Neuronal stem cell (in vitro differentiated cells): Measurements from ENCODE around the gene PTPRR.
"Not testable (repeated sequence)": the region's sequence is repeated elsewhere in the genome, so short reads cannot be mapped to it uniquely, and the experiment has no call there.

Experiments used
- DNase-seq: peaks from one replicate; pipeline ENCODE4 v3.0.0-alpha.2; 2013; ENCODE audit warnings: low spot score
- H2AFZ ChIP-seq: one replicate; pipeline ENCODE4 v1.6.1; 2013; ENCODE audit warnings: mild to moderate bottlenecking, low read length, inconsistent platforms
- H2AK5ac ChIP-seq: 2 replicates; pipeline ENCODE4 v1.6.1; 2013; ENCODE audit warnings: low read depth, mild to moderate bottlenecking, inconsistent platforms, low read length, moderate library complexity, mixed read lengths
- H2BK120ac ChIP-seq: 2 replicates; pipeline ENCODE4 v1.6.1; 2013; ENCODE audit warnings: low read depth, mild to moderate bottlenecking, inconsistent platforms, low read length, moderate library complexity, mixed read lengths
- H2BK12ac ChIP-seq: one replicate; pipeline ENCODE4 v1.6.1; 2013; ENCODE audit warnings: low read length, inconsistent platforms
- H2BK15ac ChIP-seq: 2 replicates; pipeline ENCODE4 v1.6.1; 2013; ENCODE audit warnings: mild to moderate bottlenecking, low read length, inconsistent platforms, mixed read lengths
- H2BK5ac ChIP-seq: one replicate; pipeline ENCODE4 v1.6.1; 2013; ENCODE audit warnings: inconsistent platforms, mild to moderate bottlenecking, low read length, moderate library complexity
- H3K14ac ChIP-seq: one replicate; pipeline ENCODE4 v1.6.1; 2013; ENCODE audit warnings: low read length, inconsistent platforms
- H3K18ac ChIP-seq: 2 replicates; pipeline ENCODE4 v1.6.1; 2013; ENCODE audit warnings: low read length, inconsistent platforms
- H3K23ac ChIP-seq: 2 replicates; pipeline ENCODE4 v1.6.1; 2013; ENCODE audit warnings: low read depth, mild to moderate bottlenecking, mixed read lengths, low read length, inconsistent platforms; ENCODE audit not compliant: poor library complexity
- H3K27ac ChIP-seq: replicated peaks from 3 replicates; pipeline ENCODE4 v1.5.1; 2013; ENCODE audit warnings: low read length, inconsistent platforms
- H3K27me3 ChIP-seq, 3 experiments: 2 replicates each; pipeline ENCODE4 v1.6.1; 2013; ENCODE audit warnings: low read length in 3 of 3, mild to moderate bottlenecking in 2 of 3, inconsistent platforms in 1 of 3, low read depth in 1 of 3, mixed read lengths in 1 of 3, moderate library complexity in 1 of 3; ENCODE audit not compliant: control insufficient read depth in 3 of 3, insufficient read depth in 3 of 3
- H3K36me3 ChIP-seq, 2 donors: replicated peaks in 1 of 2; 2 replicates each; pipeline ENCODE4 v1.6.1; 2013; ENCODE audit warnings: low read length in 2 of 2; ENCODE audit not compliant: control insufficient read depth in 2 of 2, insufficient read depth in 2 of 2
- H3K4ac ChIP-seq: 2 replicates; pipeline ENCODE4 v1.6.1; 2013; ENCODE audit warnings: inconsistent platforms, mild to moderate bottlenecking, low read length, moderate library complexity
- H3K4me1 ChIP-seq, 2 donors: 1 replicate in 1 of 2; 2 replicates in 1 of 2; pipeline ENCODE4 v1.6.1; 2013; ENCODE audit warnings: low read length in 2 of 2, low read depth in 1 of 2; ENCODE audit not compliant: control insufficient read depth in 2 of 2, insufficient read depth in 1 of 2
- H3K4me2 ChIP-seq: one replicate; pipeline ENCODE4 v1.6.1; 2013; ENCODE audit warnings: mild to moderate bottlenecking, low read length, inconsistent platforms; ENCODE audit not compliant: insufficient read depth, poor library complexity, severe bottlenecking
- H3K4me3 ChIP-seq, 2 donors: 2 replicates each; pipeline ENCODE4 v1.5.1; 2013; ENCODE audit warnings: low read length in 2 of 2, mild to moderate bottlenecking in 2 of 2, inconsistent platforms in 1 of 2, moderate library complexity in 1 of 2
- H3K79me1 ChIP-seq: one replicate; pipeline ENCODE4 v1.6.1; 2013; ENCODE audit warnings: low read depth, mild to moderate bottlenecking, inconsistent platforms, low read length, moderate library complexity
- H3K9ac ChIP-seq: one replicate; pipeline ENCODE4 v1.6.1; 2013; ENCODE audit warnings: mild to moderate bottlenecking, low read depth, low read length, inconsistent platforms; ENCODE audit not compliant: poor library complexity
- H3K9me3 ChIP-seq, 2 donors: replicated peaks in 1 of 2; 2 replicates each; pipeline versions ENCODE3 to v1.6.1; 2013; ENCODE audit warnings: low read length in 2 of 2, mild to moderate bottlenecking in 2 of 2, inconsistent platforms in 1 of 2, low read depth in 1 of 2, mixed read lengths in 1 of 2, moderate library complexity in 1 of 2; ENCODE audit not compliant: control insufficient read depth in 2 of 2, insufficient read depth in 1 of 2
- H4K8ac ChIP-seq: one replicate; pipeline ENCODE4 v1.6.1; 2013; ENCODE audit warnings: low read depth, mild to moderate bottlenecking, inconsistent platforms, low read length, moderate library complexity
- H4K91ac ChIP-seq: one replicate; pipeline ENCODE4 v1.6.1; 2013; ENCODE audit warnings: low read length, low read depth, mild to moderate bottlenecking, inconsistent platforms; ENCODE audit not compliant: poor library complexity
- WGBS, 2 donors: extraction: QIAGEN DNeasy Blood & Tissue Kit; methylation state at CpG; one replicate each; pipeline ENCODE4 v1.1.7; 2013; ENCODE audit warnings: missing lambda C conversion rate in 2 of 2, mixed read lengths in 1 of 2; ENCODE audit not compliant: insufficient read length in 2 of 2, insufficient replicate concordance in 1 of 2; ENCODE audit errors: extremely low coverage in 2 of 2; 5-methylcytosine and 5-hydroxymethylcytosine counted together

Gene PTPRR

DNA sequence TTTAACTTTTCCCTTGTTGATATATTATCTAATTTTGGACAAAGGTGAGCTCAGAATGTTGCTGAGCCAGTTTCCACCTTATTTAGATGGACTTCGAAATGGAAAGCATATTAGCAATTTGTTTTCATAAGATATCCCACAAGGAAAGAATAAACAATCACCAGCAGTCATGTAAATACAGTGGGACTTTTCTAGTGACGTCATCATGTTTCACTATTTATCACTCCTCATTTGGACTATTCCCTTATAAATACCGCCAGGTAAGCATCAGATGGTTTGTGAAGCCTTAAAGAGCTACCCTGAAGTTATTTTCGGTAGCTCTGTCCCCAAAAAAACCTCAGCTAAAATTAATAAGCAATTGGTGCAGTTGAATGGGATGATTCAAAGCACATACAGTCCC, 110.7 kb downstream of the PTPRR start:
- Histone ChIP-seq H3K23ac (no peak overlapping the region), H2AK5ac (no peak overlapping the region), H3K27me3 (no peaks in the 10 kb centered on the region), H3K4me1 (peaks cover 0 to 4% of the 10 kb centered on the region in 2 donors), H4K8ac (no peak overlapping the region), H3K79me1 (no peaks in the 10 kb centered on the region), H2BK120ac (no peak overlapping the region), H2BK15ac (no peak overlapping the region), H3K27ac (no peak overlapping the region), H3K14ac (no peak overlapping the region), H3K4ac (no peak overlapping the region), H3K18ac (no peak overlapping the region), H4K91ac (no peak overlapping the region), H3K9ac (no peak overlapping the region), H3K4me2 (no peak overlapping the region), H2BK5ac (no peak overlapping the region), H2AFZ (no peak overlapping the region), H3K36me3 (no peaks in the 10 kb centered on the region), H3K4me3 (no peak overlapping the region), H2BK12ac (no peak overlapping the region), H3K9me3 (no peaks in the 10 kb centered on the region)
- WGBS, 2 donors: no CpG with 5 or more reads among the region's 4 CpGs
- no peak for DNase-seq

DNA sequence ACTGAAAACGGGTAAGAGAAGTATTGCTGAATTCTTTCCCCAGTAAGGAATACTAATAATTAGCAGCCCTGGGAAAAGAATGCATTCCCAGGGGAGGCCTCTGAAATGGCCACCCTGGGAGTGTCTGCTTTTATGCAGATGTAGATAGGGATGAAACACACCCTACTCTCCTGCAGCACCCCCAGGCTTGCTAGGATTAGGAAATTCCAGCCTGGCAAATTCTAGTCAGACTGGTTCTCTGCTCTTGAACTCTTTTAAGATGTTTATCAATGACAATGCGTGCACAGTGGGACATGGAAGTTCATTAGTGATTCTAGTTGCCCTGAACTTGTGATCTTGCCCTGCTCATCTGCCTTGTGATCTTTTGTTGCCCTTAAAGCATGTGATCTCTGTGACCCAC, 112.5 kb downstream of the PTPRR start:
- H3K9ac ChIP-seq, H3K23ac ChIP-seq, H3K27ac ChIP-seq, H3K4ac ChIP-seq, H3K18ac ChIP-seq, H2BK120ac ChIP-seq, H3K27me3 ChIP-seq, H2BK15ac ChIP-seq, H3K4me1 ChIP-seq, H3K79me1 ChIP-seq, H3K4me2 ChIP-seq, DNase-seq, H3K14ac ChIP-seq, H2BK12ac ChIP-seq, H3K36me3 ChIP-seq, H4K8ac ChIP-seq, H2AK5ac ChIP-seq, H2BK5ac ChIP-seq, H4K91ac ChIP-seq, H3K9me3 ChIP-seq, H2AFZ ChIP-seq, H3K4me3 ChIP-seq: not testable (repeated sequence)
- no CpG with 5 or more reads among the region's 2 CpGs for WGBS, 2 donors

DNA sequence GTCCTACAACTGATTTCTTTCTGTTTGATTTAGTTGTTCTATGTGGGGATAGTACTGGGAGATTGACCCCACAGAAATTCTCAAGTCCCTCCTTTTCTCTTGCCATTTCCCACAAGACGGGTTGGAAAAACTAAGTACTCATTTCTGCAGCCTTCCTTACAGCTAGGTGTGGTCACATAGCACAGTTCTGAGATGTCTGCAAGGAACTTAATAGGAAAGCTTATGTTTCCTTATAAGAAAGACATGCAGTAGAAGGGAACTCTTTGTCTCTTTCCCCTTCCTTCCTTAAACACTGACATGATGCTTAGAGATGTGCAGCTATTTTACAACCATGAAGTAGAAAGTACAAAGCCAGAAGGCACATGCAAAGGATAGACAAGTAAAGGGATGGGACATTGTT, 113.7 kb downstream of the PTPRR start:
- Histone ChIP-seq H3K4ac (no peak overlapping the region), H3K27ac (no peak overlapping the region), H2BK120ac (no peak overlapping the region), H3K4me1 (peaks cover 0 to 4% of the 10 kb centered on the region in 2 donors), H3K27me3 (no peaks in the 10 kb centered on the region), H3K18ac (no peak overlapping the region), H4K91ac (no peak overlapping the region), H3K79me1 (no peaks in the 10 kb centered on the region), H3K36me3 (no peaks in the 10 kb centered on the region), H2AFZ (no peak overlapping the region), H3K9me3 (no peaks in the 10 kb centered on the region), H3K4me3 (no peak overlapping the region), H3K23ac (no peak overlapping the region), H2BK12ac (no peak overlapping the region), H2BK5ac (no peak overlapping the region), H3K14ac (no peak overlapping the region), H2BK15ac (no peak overlapping the region), H4K8ac (no peak overlapping the region), H3K9ac (no peak overlapping the region), H3K4me2 (no peak overlapping the region), H2AK5ac (no peak overlapping the region)
- no CpG with 5 or more reads among the region's 1 CpG for WGBS, 2 donors
- DNase-seq: no peak

DNA sequence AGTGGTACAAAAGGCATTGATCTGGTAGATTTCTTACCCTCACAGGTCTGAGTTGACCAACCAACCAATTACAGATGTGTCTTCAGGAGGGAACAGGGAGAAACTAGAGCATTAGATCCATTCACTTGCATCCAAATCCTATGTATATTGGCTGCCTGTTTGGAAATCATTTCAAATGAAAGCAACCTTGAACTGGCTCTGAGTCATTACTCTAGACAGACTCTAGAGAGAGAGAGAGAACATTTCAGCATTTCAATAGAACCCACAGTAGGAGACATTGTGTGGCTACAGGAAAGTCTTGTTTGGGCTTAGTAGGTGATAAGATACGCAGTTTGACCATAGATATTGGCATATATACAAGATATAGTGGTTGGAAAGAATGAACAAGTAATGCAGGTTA, 114.5 kb downstream of the PTPRR start:
- Histone ChIP-seq H2BK15ac (no peak overlapping the region), H3K4me1 (peaks cover 0 to 4% of the 10 kb centered on the region in 2 donors), H3K9ac (no peak overlapping the region), H3K36me3 (no peaks in the 10 kb centered on the region), H3K4ac (no peak overlapping the region), H4K91ac (no peak overlapping the region), H3K23ac (no peak overlapping the region), H3K79me1 (no peaks in the 10 kb centered on the region), H3K4me2 (no peak overlapping the region), H2BK5ac (no peak overlapping the region), H2BK12ac (no peak overlapping the region), H3K4me3 (no peak overlapping the region), H3K14ac (no peak overlapping the region), H3K27me3 (no peaks in the 10 kb centered on the region), H3K27ac (no peak overlapping the region), H4K8ac (no peak overlapping the region), H2AFZ (no peak overlapping the region), H2BK120ac (no peak overlapping the region), H3K18ac (no peak overlapping the region), H2AK5ac (no peak overlapping the region), H3K9me3 (no peaks in the 10 kb centered on the region)
- DNase-seq: no peak
- WGBS, 2 donors: no CpG with 5 or more reads among the region's 1 CpG
